NB4 (cell line): ENCODE measurements around the gene WDR37.

Experiments
- DNase-seq: peaks from one replicate; pipeline ENCODE4 v3.0.0; 2010; ENCODE audit warnings: low read depth
- H3K4me3 ChIP-seq: one replicate; pipeline ENCODE4 v1.5.1; 2011; ENCODE audit warnings: mild to moderate bottlenecking, low read depth, low read length, moderate library complexity
- MYC ChIP-seq: IDR thresholded peaks from 2 replicates; pipeline ENCODE4 v1.6.1; 2011; ENCODE audit warnings: low read depth, low read length
- POLR2A ChIP-seq: IDR thresholded peaks from 2 replicates; pipeline ENCODE4 v1.6.1; 2011; ENCODE audit warnings: mild to moderate bottlenecking; ENCODE audit not compliant: insufficient read length; ENCODE audit errors: extremely low read depth
- TF ChIP-seq, protein P1 (sequence below): IDR thresholded peaks from one replicate; pipeline ENCODE4 v1.5.1; 2012; ENCODE audit warnings: low read depth, low read length
- TF ChIP-seq, protein P2 (sequence below): IDR thresholded peaks from 2 replicates; pipeline ENCODE4 v1.6.1; 2011; ENCODE audit warnings: low read depth, low read length

WDR37 gene

DNA sequence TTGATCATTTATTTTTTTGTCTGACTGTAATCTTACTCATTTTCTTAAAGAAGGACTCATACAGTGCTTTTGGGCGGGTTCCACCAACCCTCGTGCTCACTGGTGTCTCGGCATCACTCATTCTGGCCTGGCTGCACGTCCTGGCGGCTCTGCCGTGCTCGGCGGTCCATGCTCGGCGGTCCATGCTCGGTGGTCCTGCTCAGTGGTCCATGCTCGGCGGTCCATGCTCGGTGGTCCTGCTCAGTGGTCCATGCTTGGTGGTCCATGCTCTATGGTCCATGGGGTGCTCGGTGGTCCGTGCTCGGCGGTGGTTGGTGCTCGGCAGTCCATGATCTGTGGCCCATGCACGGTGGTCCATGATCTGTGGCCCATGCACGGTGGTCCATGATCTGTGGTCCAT is 72.5 kb downstream of the WDR37 start:
- TF ChIP-seq, protein P1, sequence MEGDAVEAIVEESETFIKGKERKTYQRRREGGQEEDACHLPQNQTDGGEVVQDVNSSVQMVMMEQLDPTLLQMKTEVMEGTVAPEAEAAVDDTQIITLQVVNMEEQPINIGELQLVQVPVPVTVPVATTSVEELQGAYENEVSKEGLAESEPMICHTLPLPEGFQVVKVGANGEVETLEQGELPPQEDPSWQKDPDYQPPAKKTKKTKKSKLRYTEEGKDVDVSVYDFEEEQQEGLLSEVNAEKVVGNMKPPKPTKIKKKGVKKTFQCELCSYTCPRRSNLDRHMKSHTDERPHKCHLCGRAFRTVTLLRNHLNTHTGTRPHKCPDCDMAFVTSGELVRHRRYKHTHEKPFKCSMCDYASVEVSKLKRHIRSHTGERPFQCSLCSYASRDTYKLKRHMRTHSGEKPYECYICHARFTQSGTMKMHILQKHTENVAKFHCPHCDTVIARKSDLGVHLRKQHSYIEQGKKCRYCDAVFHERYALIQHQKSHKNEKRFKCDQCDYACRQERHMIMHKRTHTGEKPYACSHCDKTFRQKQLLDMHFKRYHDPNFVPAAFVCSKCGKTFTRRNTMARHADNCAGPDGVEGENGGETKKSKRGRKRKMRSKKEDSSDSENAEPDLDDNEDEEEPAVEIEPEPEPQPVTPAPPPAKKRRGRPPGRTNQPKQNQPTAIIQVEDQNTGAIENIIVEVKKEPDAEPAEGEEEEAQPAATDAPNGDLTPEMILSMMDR = no peak
- no peak for TF ChIP-seq MYC
- H3K4me3 ChIP-seq = no peak overlapping the region
- no peak for DNase-seq

DNA sequence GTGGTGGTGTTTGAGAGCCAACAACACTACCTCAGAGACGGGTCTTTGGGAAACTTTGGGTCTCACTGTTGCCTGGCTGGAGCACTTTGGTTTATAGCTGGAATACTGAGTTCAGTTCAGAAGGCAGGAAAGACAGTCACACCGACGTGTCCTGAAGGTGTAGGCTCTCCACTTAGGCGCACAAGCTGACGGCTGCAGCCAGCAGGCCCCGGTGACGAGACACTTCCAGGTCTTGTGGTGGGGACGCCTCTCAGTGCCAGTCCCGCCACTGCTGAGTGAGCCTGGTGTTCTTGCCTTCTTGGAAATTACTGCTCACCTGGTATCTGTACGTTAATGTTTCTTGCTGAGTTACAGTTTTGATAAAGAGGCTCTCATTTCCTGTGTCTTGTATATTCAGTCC is 74.0 kb downstream of the WDR37 start:
- DNase-seq = no peak
- TF ChIP-seq, protein P1 = no peak
- TF ChIP-seq, protein P2, sequence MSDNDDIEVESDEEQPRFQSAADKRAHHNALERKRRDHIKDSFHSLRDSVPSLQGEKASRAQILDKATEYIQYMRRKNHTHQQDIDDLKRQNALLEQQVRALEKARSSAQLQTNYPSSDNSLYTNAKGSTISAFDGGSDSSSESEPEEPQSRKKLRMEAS = no peak
- TF ChIP-seq POLR2A = no peak
- TF ChIP-seq MYC = no peak
- no peak overlapping the region for H3K4me3 ChIP-seq

DNA sequence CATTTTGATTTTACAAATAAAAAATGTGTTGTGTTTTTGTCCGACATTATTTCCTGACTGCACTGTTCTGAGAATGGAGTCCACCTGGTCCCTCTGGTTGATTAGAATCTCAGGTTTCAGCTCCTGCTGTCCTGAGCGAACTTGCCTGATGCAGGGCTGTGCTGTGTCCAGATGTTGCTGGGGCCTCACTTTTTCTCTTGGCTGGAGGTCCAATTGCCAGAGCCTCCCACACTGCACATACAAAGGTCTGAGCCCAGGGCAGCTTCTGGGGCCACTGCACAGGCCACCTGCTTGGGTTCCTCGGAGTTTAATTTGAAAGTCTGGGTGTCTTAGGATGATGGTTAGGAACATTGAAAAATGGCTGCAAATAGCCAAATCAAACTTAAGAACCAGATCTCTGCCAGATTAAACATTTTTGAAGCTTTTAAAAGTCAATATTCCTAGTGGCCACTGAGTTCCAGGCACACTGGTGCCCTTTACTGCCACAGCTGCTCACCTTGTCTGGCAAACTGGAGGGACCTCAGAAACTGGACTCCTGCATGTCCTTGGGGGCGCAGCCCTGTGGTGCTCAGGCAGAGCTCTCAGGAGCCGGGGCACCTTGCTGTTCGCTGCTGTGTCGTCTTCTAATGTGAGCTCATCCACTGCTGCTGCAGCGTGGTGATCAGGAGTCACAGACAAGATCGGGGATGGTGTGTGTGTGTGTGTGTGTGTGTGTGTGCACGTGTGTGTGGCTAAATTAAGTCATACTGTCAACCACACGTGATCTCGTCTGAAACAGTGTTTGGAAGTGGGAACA is 75.0 kb downstream of the WDR37 start:
- H3K4me3 ChIP-seq = no peak overlapping the region
- no peak for DNase-seq
- TF ChIP-seq, protein P1 = no peak
- TF ChIP-seq POLR2A = no peak

DNA sequence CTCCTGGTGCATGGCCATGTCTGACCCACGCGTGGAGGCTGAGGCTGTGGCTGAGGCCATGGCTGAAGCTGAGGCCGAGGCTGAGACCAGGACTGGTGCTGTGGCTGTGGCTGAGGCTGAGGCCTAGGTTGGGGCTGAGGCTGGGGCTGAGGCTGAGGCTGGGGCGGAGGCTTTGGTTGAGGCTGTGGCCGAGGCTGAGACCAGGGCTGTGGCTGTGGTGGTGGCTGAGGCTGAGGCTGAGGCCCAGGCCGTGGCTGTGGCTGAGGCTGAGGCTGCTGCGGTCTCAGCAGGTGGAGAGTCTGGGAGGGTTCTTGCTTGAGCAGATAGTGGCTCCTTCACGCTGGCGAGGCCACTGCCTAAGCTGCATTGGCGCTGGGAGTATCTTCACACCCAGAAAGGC is 76.4 kb downstream of the WDR37 start:
- TF ChIP-seq, protein P2 = no peak
- TF ChIP-seq MYC (no peak), POLR2A (no peak)
- TF ChIP-seq, protein P1 = no peak
- no peak for DNase-seq
- no peak overlapping the region for H3K4me3 ChIP-seq

DNA sequence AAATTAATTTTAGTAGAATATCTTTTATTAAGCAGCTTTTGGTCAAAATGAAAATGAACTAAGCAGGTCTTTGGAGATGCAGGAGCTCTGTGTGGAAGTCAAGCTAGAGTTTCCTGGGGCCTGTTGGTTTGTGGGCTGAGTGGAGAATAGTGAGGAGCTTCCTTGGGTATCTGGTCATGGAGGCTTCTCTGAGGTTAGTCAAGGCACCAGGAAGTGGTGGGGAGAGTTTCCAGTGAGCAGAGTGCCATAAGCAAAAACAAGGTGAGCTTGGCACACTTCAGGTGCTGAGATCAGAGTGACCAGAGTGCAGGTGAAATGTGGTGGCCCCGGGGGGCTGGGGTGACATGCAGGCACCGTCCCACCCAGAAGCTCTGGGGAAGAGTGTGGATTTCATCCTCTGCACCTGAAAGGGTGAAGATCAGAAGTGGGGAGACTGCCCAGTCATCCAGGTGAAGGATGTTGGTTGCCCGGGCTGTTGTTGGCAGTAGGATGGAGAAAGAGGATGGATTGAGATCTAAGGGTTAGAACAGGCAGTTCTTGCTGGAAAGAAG is 77.4 kb downstream of the WDR37 start:
- TF ChIP-seq, protein P1 = no peak
- TF ChIP-seq MYC = no peak
- TF ChIP-seq, protein P2 = no peak
- no peak for TF ChIP-seq POLR2A
- DNase-seq = no peak
- no peak overlapping the region for H3K4me3 ChIP-seq

DNA sequence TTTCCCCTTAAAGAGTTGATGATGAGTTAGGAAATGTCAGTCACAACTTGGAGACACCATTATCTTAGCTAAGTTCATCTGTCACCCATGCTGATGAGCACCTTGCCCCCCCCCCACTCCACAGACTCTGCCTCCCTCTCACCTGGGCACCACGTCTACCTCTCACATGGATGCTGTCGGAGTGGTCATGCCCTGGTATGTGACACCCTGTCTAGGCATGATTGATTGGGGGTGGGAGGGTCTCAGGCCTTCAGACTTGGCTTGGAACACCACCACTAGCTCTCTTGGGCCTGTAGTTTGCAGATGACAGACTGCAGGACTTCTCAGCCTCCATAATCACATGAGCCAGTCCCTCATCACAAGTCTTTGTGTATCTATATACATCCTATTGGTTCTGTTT is 78.0 kb downstream of the WDR37 start:
- H3K4me3 ChIP-seq = no peak overlapping the region
- TF ChIP-seq, protein P1 = no peak
- TF ChIP-seq, protein P2 = no peak
- TF ChIP-seq MYC (no peak), POLR2A (no peak)
- DNase-seq = no peak
